Calu3 (cell line): ENCODE data around the gene MAP1S. TPM values are rescaled to one million over a fixed set of nuclear protein-coding genes. Genes with fewer than 3 reads are reported as not detected.
A peak's percentile ranks its signal among the peaks of the same experiment; 100 is the strongest.

ENCODE experiments used
- BruUV-seq: library from RNA; stranded (reverse); fragments of 400-500 nt; replicated peaks from 2 replicates; lab custom pipeline; 2021; lab: Mats Ljungman, UMichigan
- CTCF ChIA-PET: fragments of 300-600 bp; sonication (Branson Sonifier 250); formaldehyde crosslinking; loops from one replicate; lab custom pipeline; 2022; ENCODE audit warnings: antibody characterized with exemption; lab: Charles Lee
- DNase-seq: peaks from one replicate; pipeline ENCODE4 v3.0.0; 2022
- H3K27ac Mint-ChIP-seq: one replicate; pipeline ENCODE4 v1.8.0; 2022; ENCODE audit warnings: mixed read lengths; ENCODE audit not compliant: unreplicated experiment
- H3K27me3 Mint-ChIP-seq: one replicate; pipeline ENCODE4 v1.8.0; 2022; ENCODE audit warnings: mixed read lengths; ENCODE audit not compliant: unreplicated experiment
- H3K36me3 Mint-ChIP-seq: one replicate; pipeline ENCODE4 v1.8.0; 2022; ENCODE audit warnings: mild to moderate bottlenecking, moderate library complexity, mixed read lengths; ENCODE audit not compliant: insufficient read depth, unreplicated experiment
- H3K4me1 Mint-ChIP-seq: one replicate; pipeline ENCODE4 v1.8.0; 2022; ENCODE audit warnings: mild to moderate bottlenecking, low read depth, mixed read lengths; ENCODE audit not compliant: unreplicated experiment
- H3K4me3 Mint-ChIP-seq: one replicate; pipeline ENCODE4 v1.8.0; 2022; ENCODE audit warnings: mild to moderate bottlenecking, low read depth, moderate library complexity, mixed read lengths; ENCODE audit not compliant: unreplicated experiment
- H3K9me3 Mint-ChIP-seq: one replicate; pipeline ENCODE4 v1.8.0; 2022; ENCODE audit warnings: low read depth, mixed read lengths; ENCODE audit not compliant: unreplicated experiment
- intact Hi-C: fragments of 100-400 bp; cut with micrococcal nuclease; formaldehyde crosslinking; loops from one replicate; pipeline ENCODE4 v1.10.0; 2022; ENCODE audit not compliant: unreplicated experiment
- total RNA-seq: library from RNA; stranded (reverse); gene quantifications from 2 replicates; pipeline ENCODE4 v1.2.3, GENCODE V29; 2022
- TF ChIP-seq, protein P1 (sequence below): fragments of 200-600 bp; IDR thresholded peaks from one replicate; pipeline ENCODE4 v1.8.0; 2022; ENCODE audit warnings: antibody characterized with exemption; ENCODE audit not compliant: unreplicated experiment

Gene MAP1S
- total RNA-seq, 1 experiment from 2014 or later: 57.1 TPM

DNA sequence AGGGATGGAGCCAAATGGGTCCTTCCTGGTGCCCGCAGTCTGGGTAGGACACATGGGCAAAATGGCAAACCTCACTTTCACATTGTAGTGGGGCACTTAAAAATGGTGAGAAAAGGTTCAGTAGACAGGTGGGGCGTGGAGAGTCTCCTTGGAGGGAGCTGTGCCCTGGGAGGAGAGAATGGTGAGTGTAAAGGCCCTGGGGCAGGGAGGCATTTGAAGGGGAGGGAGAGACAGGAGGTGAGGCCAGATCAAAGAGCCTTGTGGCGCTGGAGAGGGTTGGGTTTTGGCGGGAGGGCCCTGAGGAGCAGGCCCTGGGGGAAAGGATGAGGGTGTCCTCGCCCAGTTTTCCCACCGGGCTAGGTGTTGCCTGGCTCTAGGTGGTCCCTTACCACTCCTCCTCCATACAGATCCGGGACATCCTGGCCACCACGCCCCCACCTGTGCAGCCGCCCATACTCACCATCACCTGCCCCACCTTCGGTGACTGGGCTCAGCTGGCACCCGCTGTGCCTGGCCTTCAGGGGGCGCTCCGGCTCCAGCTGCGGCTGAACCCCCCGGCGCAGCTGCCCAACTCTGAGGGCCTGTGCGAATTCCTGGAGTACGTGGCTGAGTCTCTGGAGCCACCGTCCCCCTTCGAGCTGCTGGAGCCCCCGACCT lies 6.3 kb downstream of the MAP1S start:
- BruUV-seq: no TSS peak
- CTCF ChIA-PET: no interaction called here
- Mint-ChIP-seq H3K4me3 (no peak overlapping the region), H3K27me3 (no peaks in the 10 kb centered on the region), H3K4me1 (peaks cover 10% of the 10 kb centered on the region), H3K9me3 (no peaks in the 10 kb centered on the region), H3K36me3 (peaks cover 39% of the 10 kb centered on the region), H3K27ac (no peak overlapping the region)
- TF ChIP-seq, protein P1, sequence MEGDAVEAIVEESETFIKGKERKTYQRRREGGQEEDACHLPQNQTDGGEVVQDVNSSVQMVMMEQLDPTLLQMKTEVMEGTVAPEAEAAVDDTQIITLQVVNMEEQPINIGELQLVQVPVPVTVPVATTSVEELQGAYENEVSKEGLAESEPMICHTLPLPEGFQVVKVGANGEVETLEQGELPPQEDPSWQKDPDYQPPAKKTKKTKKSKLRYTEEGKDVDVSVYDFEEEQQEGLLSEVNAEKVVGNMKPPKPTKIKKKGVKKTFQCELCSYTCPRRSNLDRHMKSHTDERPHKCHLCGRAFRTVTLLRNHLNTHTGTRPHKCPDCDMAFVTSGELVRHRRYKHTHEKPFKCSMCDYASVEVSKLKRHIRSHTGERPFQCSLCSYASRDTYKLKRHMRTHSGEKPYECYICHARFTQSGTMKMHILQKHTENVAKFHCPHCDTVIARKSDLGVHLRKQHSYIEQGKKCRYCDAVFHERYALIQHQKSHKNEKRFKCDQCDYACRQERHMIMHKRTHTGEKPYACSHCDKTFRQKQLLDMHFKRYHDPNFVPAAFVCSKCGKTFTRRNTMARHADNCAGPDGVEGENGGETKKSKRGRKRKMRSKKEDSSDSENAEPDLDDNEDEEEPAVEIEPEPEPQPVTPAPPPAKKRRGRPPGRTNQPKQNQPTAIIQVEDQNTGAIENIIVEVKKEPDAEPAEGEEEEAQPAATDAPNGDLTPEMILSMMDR: peak; percentile 32
- DNase-seq: no peak
- intact Hi-C loops: no loop called here

DNA sequence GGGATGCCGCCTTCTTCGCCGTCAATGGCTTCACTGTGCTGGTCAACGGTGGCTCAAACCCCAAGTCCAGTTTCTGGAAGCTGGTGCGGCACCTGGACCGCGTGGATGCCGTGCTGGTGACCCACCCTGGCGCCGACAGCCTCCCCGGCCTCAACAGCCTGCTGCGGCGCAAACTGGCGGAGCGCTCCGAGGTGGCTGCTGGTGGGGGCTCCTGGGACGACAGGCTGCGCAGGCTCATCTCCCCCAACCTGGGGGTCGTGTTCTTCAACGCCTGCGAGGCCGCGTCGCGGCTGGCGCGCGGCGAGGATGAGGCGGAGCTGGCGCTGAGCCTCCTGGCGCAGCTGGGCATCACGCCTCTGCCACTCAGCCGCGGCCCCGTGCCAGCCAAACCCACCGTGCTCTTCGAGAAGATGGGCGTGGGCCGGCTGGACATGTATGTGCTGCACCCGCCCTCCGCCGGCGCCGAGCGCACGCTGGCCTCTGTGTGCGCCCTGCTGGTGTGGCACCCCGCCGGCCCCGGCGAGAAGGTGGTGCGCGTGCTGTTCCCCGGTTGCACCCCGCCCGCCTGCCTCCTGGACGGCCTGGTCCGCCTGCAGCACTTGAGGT lies 7.0 kb downstream of the MAP1S start:
- intact Hi-C loops: no loop called here
- Mint-ChIP-seq H3K4me3 (no peak overlapping the region), H3K36me3 (peaks cover 38% of the 10 kb centered on the region), H3K9me3 (no peaks in the 10 kb centered on the region), H3K4me1 (peaks cover 7% of the 10 kb centered on the region), H3K27ac (no peak overlapping the region), H3K27me3 (no peaks in the 10 kb centered on the region)
- TF ChIP-seq, protein P1: no peak
- no TSS peak for BruUV-seq
- CTCF ChIA-PET: no interaction called here
- DNase-seq: no peak

DNA sequence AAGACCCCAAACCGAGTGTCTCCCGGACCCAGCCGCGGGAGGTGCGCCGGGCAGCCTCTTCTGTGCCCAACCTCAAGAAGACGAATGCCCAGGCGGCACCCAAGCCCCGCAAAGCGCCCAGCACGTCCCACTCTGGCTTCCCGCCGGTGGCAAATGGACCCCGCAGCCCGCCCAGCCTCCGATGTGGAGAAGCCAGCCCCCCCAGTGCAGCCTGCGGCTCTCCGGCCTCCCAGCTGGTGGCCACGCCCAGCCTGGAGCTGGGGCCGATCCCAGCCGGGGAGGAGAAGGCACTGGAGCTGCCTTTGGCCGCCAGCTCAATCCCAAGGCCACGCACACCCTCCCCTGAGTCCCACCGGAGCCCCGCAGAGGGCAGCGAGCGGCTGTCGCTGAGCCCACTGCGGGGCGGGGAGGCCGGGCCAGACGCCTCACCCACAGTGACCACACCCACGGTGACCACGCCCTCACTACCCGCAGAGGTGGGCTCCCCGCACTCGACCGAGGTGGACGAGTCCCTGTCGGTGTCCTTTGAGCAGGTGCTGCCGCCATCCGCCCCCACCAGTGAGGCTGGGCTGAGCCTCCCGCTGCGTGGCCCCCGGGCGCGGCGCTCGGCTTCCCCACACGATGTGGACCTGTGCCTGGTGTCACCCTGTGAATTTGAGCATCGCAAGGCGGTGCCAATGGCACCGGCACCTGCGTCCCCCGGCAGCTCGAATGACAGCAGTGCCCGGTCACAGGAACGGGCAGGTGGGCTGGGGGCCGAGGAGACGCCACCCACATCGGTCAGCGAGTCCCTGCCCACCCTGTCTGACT lies 7.9 kb downstream of the MAP1S start:
- Mint-ChIP-seq H3K9me3 (no peaks in the 10 kb centered on the region), H3K36me3 (peaks cover 42% of the 10 kb centered on the region), H3K4me3 (no peak overlapping the region), H3K27ac (no peak overlapping the region), H3K27me3 (no peaks in the 10 kb centered on the region), H3K4me1 (no peaks in the 10 kb centered on the region)
- CTCF ChIA-PET: interaction anchor here (0.6 kb wide), 1 partner anchor 39 kb away, joined by 4 read pairs; no protein-coding TSS in a partner anchor
- intact Hi-C loops: no loop called here
- DNase-seq: no peak
- BruUV-seq: no TSS peak
- TF ChIP-seq, protein P1: no peak

DNA sequence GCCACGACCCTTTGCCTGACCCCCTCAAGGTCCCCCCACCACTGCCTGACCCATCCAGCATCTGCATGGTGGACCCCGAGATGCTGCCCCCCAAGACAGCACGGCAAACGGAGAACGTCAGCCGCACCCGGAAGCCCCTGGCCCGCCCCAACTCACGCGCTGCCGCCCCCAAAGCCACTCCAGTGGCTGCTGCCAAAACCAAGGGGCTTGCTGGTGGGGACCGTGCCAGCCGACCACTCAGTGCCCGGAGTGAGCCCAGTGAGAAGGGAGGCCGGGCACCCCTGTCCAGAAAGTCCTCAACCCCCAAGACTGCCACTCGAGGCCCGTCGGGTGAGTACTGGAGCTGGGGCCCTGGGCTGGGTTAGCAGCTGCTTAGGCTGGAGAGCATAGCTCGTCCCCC lies 8.6 kb downstream of the MAP1S start:
- CTCF ChIA-PET: no interaction called here
- H3K36me3 Mint-ChIP-seq: peaks cover 46% of the 10 kb centered on the region

More for the DNA sequence above, 8.6 kb downstream of the MAP1S start:
- BruUV-seq: no TSS peak
- no peaks in the 10 kb centered on the region for H3K27me3 Mint-ChIP-seq
- intact Hi-C loops: no loop called here
- DNase-seq: no peak
- H3K27ac Mint-ChIP-seq: no peak overlapping the region
- no peak overlapping the region for H3K4me3 Mint-ChIP-seq
- no peaks in the 10 kb centered on the region for H3K9me3 Mint-ChIP-seq
- no peaks in the 10 kb centered on the region for H3K4me1 Mint-ChIP-seq
- TF ChIP-seq, protein P1: no peak
